ENCODE data around the gene TARP.
A peak's percentile ranks its signal among the peaks of the same experiment; 100 is the strongest.
"Not testable (repeated sequence)": the region's sequence is repeated elsewhere in the genome, so short reads cannot be mapped to it uniquely, and the experiment has no call there.

TARP gene

GRCh38 chr7:38262545-38262944 lies 10.9 kb downstream of the TARP start:
- no peak for DNase-seq (ENCODE audit: low read depth in 2 of 2, low spot score in 1 of 2)

GRCh38 chr7:38262026-38262425 lies 11.4 kb downstream of the TARP start:
- DNase-seq (ENCODE audit: low read depth in 2 of 2, low spot score in 1 of 2), result not testable (repeated sequence)

GRCh38 chr7:38261601-38262000 lies 11.8 kb downstream of the TARP start:
- not testable (repeated sequence) for DNase-seq (ENCODE audit: low read depth in 2 of 2, low spot score in 1 of 2)

- DNase-seq (ENCODE audit: low read depth in 2 of 2, low spot score in 1 of 2), result not testable (repeated sequence)
These were observed 14.3 kb downstream of the TARP start for GRCh38 chr7:38259157-38259556.

- DNase-seq (ENCODE audit: low read depth in 2 of 2, low spot score in 1 of 2), result no peak
These were observed 16.1 kb downstream of the TARP start for GRCh38 chr7:38257350-38257677.

GRCh38 chr7:38249849-38250248 lies 23.6 kb downstream of the TARP start:
- not testable (repeated sequence) for DNase-seq (ENCODE audit: low read depth in 2 of 2, low spot score in 1 of 2)

- DNase-seq (ENCODE audit: low read depth in 2 of 2, low spot score in 1 of 2), result no peak
These were observed 25.3 kb downstream of the TARP start for GRCh38 chr7:38248069-38248567.

GRCh38 chr7:38245409-38245977 lies 27.9 kb downstream of the TARP start:
- DNase-seq (ENCODE audit: low read depth in 2 of 2, low spot score in 1 of 2), result no peak

- no peak for DNase-seq (ENCODE audit: low read depth in 2 of 2, low spot score in 1 of 2)
These were observed 28.9 kb downstream of the TARP start for GRCh38 chr7:38244516-38244915.

- DNase-seq (ENCODE audit: low read depth in 2 of 2, low spot score in 1 of 2), result not testable (repeated sequence)
These were observed 30.1 kb downstream of the TARP start for GRCh38 chr7:38243345-38243744.

GRCh38 chr7:38242814-38243213 lies 30.6 kb downstream of the TARP start:
- no peak for DNase-seq (ENCODE audit: low read depth in 2 of 2, low spot score in 1 of 2)

- no peak for DNase-seq (ENCODE audit: low read depth in 2 of 2, low spot score in 1 of 2)
These were observed 32.4 kb downstream of the TARP start for GRCh38 chr7:38241071-38241470.

- DNase-seq (ENCODE audit: low read depth in 2 of 2, low spot score in 1 of 2), result not testable (repeated sequence)
These were observed 34.3 kb downstream of the TARP start for GRCh38 chr7:38239129-38239528.

- no peak for DNase-seq (ENCODE audit: low read depth in 2 of 2, low spot score in 1 of 2)
These were observed 37.8 kb downstream of the TARP start for GRCh38 chr7:38235606-38236005.

GRCh38 chr7:38234759-38235158 lies 38.7 kb downstream of the TARP start:
- DNase-seq (ENCODE audit: low read depth in 2 of 2, low spot score in 1 of 2), result not testable (repeated sequence)

GRCh38 chr7:38232502-38233366 lies 40.7 kb downstream of the TARP start:
- DNase-seq (ENCODE audit: low read depth in 2 of 2, low spot score in 1 of 2), result peak; percentile 48 to 53

GRCh38 chr7:38229884-38230642 lies 43.4 kb downstream of the TARP start:
- DNase-seq (ENCODE audit: low read depth in 2 of 2, low spot score in 1 of 2), result no peak

GRCh38 chr7:38229386-38229785 lies 44.0 kb downstream of the TARP start:
- DNase-seq (ENCODE audit: low read depth in 2 of 2, low spot score in 1 of 2), result no peak

- no peak for DNase-seq (ENCODE audit: low read depth in 2 of 2, low spot score in 1 of 2)
These were observed 49.0 kb downstream of the TARP start for GRCh38 chr7:38224392-38224791.

- DNase-seq (ENCODE audit: low read depth in 2 of 2, low spot score in 1 of 2), result no peak
These were observed 50.1 kb downstream of the TARP start for GRCh38 chr7:38223306-38223705.

- DNase-seq (ENCODE audit: low read depth in 2 of 2, low spot score in 1 of 2), result no peak
These were observed 50.8 kb downstream of the TARP start for GRCh38 chr7:38222481-38223096.

All from stimulated activated CD8-positive, alpha-beta memory T cell treated with anti-CD3 and anti-CD28 coated beads, Interleukin-4, amount 100 ng/mL, for 1 hour (primary cell).